HFFc6 (cell line): ENCODE measurements around the gene CTNNA3. TPM values are rescaled to one million over a fixed set of nuclear protein-coding genes. Genes with fewer than 3 reads are reported as not detected.

Source experiments
- DNase-seq: peaks from one replicate; pipeline ENCODE4 v3.0.0-alpha.2; 2018
- H3K27ac Mint-ChIP-seq: 2 replicates; pipeline ENCODE4 v1.8.0; 2020; ENCODE audit warnings: mild to moderate bottlenecking, mixed read lengths
- H3K27me3 Mint-ChIP-seq: 2 replicates; pipeline ENCODE4 v1.8.0; 2021; ENCODE audit warnings: mild to moderate bottlenecking, moderate library complexity, mixed read lengths; ENCODE audit not compliant: insufficient read depth
- H3K36me3 Mint-ChIP-seq: 2 replicates; pipeline ENCODE4 v1.8.0; 2021; ENCODE audit warnings: low read depth, mixed read lengths
- H3K4me1 Mint-ChIP-seq: 2 replicates; pipeline ENCODE4 v1.8.0; 2020; ENCODE audit warnings: low read depth, mixed read lengths
- H3K4me3 Mint-ChIP-seq: 2 replicates; pipeline ENCODE4 v1.8.0; 2020; ENCODE audit warnings: mild to moderate bottlenecking, moderate library complexity, mixed read lengths
- H3K9me3 Mint-ChIP-seq: 2 replicates; pipeline ENCODE4 v1.8.0; 2020; ENCODE audit warnings: mild to moderate bottlenecking, mixed read lengths
- CTCF ChIP-seq: fragments of 200-600 bp; sonication (generic); IDR thresholded peaks from 2 replicates; pipeline ENCODE4 v1.5.0; 2021; ENCODE audit warnings: antibody characterized with exemption, mild to moderate bottlenecking
- total RNA-seq, 6 experiments: library from RNA; stranded (reverse); fragmentation: NEBNext Ultra II Directional; extraction: Animal tissue kit (Norgen Biotek cat#: 25700); gene quantifications; 2 replicates in 1 of 6; 3 replicates in 5 of 6; pipeline ENCODE4 v1.2.3, GENCODE V29; 2021

Gene CTNNA3
- total RNA-seq, 6 experiments from 2014 or later: not detected

GRCh38 chr10:67667035-67667425 is 29.0 kb downstream of the CTNNA3 start:
- Mint-ChIP-seq H3K4me1 (no peaks in the 10 kb centered on the region), H3K9me3 (no peaks in the 10 kb centered on the region), H3K36me3 (no peaks in the 10 kb centered on the region), H3K27me3 (peaks cover 1% of the 10 kb centered on the region; the same call in 1 of the 2 replicates), H3K27ac (no peak overlapping the region), H3K4me3 (no peak overlapping the region)
- no peak for DNase-seq
- no peak for TF ChIP-seq CTCF

DNA sequence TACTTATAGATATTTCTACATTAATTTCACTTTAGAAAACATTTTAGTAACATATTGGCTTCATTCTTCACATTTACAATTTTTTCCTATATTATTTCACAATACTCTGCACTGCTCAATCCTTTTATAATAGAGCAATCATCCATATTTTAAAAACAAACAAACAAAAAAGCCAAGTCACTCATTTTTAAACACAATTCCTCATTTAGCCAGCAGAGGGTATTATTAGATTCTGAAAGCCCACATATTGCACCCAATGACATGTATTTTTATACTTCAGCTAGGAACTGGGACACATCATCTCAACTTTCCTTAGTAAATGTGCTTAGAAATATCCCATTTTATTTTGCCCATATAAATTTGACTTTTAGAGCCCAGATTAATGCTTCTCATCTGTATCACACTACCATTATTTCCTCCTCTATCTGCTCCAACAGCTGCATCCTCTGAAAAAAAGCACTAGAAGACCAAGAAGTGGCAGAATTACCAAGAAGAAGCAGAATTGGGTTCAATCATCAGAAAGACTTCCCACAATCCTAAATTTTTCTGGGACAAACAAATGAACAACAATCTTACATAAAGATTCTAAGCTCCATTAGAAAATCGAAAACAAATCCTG is 29.5 kb downstream of the CTNNA3 start:
- TF ChIP-seq CTCF: peak; percentile 77
- peaks cover 1% of the 10 kb centered on the region; the same call in 1 of the 2 replicates for H3K27me3 Mint-ChIP-seq
- no peak overlapping the region for H3K4me3 Mint-ChIP-seq
- no peaks in the 10 kb centered on the region for H3K9me3 Mint-ChIP-seq
- no peaks in the 10 kb centered on the region for H3K4me1 Mint-ChIP-seq
- DNase-seq: peak; percentile 2
- H3K36me3 Mint-ChIP-seq: no peaks in the 10 kb centered on the region
- H3K27ac Mint-ChIP-seq: no peak overlapping the region

DNA sequence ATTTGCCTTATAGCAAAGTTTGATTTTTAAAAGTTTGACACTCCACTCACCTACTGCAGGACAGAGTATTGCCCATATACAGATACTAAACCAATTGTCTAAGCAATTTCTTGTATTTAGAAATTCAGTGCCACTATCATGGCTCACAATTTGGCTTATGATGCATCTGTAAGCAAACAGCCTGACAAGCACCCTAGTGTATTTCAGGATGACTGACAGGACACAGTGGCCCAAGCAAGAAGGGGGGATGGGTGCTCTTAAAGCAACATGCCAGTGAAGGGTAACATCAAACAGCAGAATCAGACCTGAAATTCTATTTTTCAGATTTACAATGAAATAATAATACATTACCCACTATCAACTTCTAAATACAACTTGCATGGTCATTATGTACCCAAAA is 30.5 kb downstream of the CTNNA3 start:
- no peak for TF ChIP-seq CTCF
- Mint-ChIP-seq H3K36me3 (no peaks in the 10 kb centered on the region), H3K27ac (no peak overlapping the region), H3K27me3 (peaks cover 1% of the 10 kb centered on the region; the same call in 1 of the 2 replicates), H3K4me3 (no peak overlapping the region), H3K4me1 (no peaks in the 10 kb centered on the region), H3K9me3 (no peaks in the 10 kb centered on the region)
- DNase-seq: no peak

DNA sequence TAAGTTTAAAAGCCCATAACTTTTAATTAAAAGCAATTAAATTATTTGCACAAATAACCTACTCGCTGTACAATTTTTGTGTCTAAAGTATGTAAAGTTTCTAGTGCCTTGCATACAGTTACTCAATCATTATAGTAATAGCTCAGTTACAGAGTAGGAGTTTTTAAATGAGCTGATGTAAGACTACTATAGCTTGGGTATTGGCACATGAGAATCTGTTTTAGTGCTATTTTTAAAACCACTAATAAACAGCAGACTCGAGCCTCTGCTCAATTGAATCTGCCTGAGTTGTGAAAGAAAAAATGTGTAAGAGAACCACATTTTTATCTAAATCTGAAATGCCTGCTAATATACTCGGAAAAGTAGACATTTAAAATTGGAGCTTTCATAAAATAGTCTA is 31.1 kb downstream of the CTNNA3 start:
- Mint-ChIP-seq H3K27me3 (peaks cover 5% of the 10 kb centered on the region; the same call in 1 of the 2 replicates), H3K36me3 (no peaks in the 10 kb centered on the region), H3K27ac (no peak overlapping the region), H3K4me3 (no peak overlapping the region), H3K9me3 (no peaks in the 10 kb centered on the region), H3K4me1 (no peaks in the 10 kb centered on the region)
- no peak for TF ChIP-seq CTCF
- DNase-seq: no peak

GRCh38 chr10:67663449-67664087 is 32.4 kb downstream of the CTNNA3 start:
- Mint-ChIP-seq H3K27ac (no peak overlapping the region), H3K9me3 (no peaks in the 10 kb centered on the region), H3K4me3 (no peak overlapping the region), H3K27me3 (peaks cover 5% of the 10 kb centered on the region; the same call in 1 of the 2 replicates), H3K4me1 (no peaks in the 10 kb centered on the region), H3K36me3 (no peaks in the 10 kb centered on the region)
- TF ChIP-seq CTCF: no peak
- DNase-seq: no peak
